ENCODE data around the gene PGLYRP1. TPM values are rescaled to one million over a fixed set of nuclear protein-coding genes. Genes with fewer than 3 reads are reported as not detected.

PGLYRP1 gene
- total and polyA plus RNA-seq, 7 donors, result 0.08 to 0.76 TPM; not detected in 5

DNA sequence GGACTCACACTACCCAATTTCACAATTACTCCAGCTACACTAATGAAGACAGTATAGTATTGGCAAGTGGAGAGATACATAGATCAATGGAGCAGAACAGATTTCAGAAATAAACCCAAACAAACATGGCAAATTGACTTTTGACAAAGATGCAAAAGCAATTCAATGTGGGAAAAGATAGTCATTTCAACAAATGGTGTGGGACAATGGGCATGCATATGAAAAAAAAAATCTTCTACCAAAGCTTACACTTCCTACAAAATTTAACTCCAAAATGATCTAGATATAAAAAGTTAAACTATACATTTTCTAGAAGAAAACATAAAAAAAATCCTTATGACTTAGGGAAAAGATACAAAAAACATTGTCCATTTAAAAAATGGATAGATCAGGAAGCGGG, 20.7 kb upstream of the PGLYRP1 start:
- H3K4me3 ChIP-seq, result no peak overlapping the region
- DNase-seq, result no peak
- H3K4me1 ChIP-seq, result no peaks in the 10 kb centered on the region
- no peak for ATAC-seq
- peaks cover 0 to 44% (median 13%) of the 10 kb centered on the region in 3 donors for H3K27me3 ChIP-seq (ENCODE audit: insufficient read depth in 3 of 3, low read length in 2 of 3)
- H3K36me3 ChIP-seq (ENCODE audit: insufficient read depth in 1 of 2, low read depth in 1 of 2), result no peaks in the 10 kb centered on the region
- intact Hi-C loops (cut with DNase I), result no loop called here
- WGBS, 3 donors, result 94 to 100% (median 97%) methylated on average over 1 of the region's 1 CpG
- H3K9me3 ChIP-seq, result no peaks in the 10 kb centered on the region
- TF ChIP-seq, protein P1, sequence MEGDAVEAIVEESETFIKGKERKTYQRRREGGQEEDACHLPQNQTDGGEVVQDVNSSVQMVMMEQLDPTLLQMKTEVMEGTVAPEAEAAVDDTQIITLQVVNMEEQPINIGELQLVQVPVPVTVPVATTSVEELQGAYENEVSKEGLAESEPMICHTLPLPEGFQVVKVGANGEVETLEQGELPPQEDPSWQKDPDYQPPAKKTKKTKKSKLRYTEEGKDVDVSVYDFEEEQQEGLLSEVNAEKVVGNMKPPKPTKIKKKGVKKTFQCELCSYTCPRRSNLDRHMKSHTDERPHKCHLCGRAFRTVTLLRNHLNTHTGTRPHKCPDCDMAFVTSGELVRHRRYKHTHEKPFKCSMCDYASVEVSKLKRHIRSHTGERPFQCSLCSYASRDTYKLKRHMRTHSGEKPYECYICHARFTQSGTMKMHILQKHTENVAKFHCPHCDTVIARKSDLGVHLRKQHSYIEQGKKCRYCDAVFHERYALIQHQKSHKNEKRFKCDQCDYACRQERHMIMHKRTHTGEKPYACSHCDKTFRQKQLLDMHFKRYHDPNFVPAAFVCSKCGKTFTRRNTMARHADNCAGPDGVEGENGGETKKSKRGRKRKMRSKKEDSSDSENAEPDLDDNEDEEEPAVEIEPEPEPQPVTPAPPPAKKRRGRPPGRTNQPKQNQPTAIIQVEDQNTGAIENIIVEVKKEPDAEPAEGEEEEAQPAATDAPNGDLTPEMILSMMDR (IDR thresholded peaks at IDR 0.05), result no peak
- H3K27ac ChIP-seq, result no peak overlapping the region

DNA sequence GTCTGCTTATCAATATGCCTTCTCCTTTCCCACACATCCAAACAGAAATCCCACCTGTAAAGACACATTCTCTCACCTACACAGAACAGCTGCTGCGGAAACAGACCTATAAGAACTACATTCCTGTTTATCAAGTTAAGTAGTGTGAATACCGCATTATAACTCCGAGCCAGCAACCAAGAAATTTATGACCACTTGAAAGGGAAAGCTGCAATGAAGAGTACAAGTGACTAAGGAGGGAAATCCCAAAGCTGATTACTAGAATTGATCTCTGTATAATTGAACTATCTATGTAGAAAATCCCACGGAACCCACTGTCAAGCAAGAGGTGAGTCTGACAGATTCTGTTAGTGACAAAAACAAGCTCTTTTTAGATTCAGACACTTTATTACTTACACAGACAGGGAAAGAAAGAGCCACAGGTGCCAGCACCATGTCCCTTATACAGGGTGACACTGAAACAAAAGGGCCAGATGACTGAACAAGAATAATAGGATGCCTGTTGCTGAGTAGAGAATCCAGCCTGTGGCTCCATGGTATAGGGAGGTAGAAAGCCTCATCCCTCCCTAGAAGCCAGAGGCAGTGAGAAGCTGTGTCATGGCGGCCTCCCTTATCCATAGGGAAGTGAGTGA, 19.5 kb upstream of the PGLYRP1 start:
- 59 to 81% (median 67%) methylated on average over 5 of the region's 5 CpGs for WGBS, 3 donors
- ATAC-seq (no peak), DNase-seq (no peak)
- Histone ChIP-seq H3K36me3 (ENCODE audit: insufficient read depth in 1 of 2, low read depth in 1 of 2) (no peaks in the 10 kb centered on the region), H3K4me1 (no peaks in the 10 kb centered on the region), H3K4me3 (no peak overlapping the region), H3K27ac (no peak overlapping the region), H3K27me3 (ENCODE audit: insufficient read depth in 3 of 3, low read length in 2 of 3) (peaks cover 0 to 42% (median 13%) of the 10 kb centered on the region in 3 donors), H3K9me3 (no peaks in the 10 kb centered on the region)
- TF ChIP-seq, protein P1 (IDR thresholded peaks at IDR 0.05), result no peak
- intact Hi-C loops (cut with DNase I), result no loop called here

DNA sequence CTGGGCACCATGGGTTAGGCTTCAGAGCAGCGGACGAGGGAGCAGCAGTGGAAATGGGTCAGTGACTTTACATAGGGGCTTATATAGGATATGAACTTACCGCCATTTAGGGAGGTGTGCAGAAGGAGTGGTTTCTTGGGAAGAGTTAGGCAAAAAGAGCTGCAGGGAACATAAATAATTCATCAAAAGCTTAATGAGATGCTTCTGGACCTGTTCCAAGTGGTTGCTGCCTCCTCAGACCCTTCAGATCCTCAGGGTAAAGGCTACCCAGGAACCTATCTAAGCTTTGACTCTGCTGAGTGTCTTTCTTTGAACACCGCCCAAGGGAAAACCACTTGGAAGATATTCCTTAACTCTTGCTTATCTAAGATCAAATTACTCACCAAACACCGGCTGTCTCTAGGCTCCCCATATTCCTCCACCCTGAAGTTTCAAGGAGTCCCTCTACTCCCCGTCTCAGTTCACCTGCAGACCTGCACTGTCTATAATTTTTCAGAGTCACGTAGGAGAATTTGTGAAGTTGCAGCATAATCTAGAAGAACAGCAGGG, 18.2 kb upstream of the PGLYRP1 start, which contains the start of gene IGFL4:
TSS of gene IGFL4 (minus strand) at position 51 of the 549 bp plus-strand sequence. CDS start at position 11, 40 bp downstream.
- Histone ChIP-seq H3K36me3 (ENCODE audit: insufficient read depth in 1 of 2, low read depth in 1 of 2) (no peaks in the 10 kb centered on the region), H3K4me3 (no peak within 1 kb of the TSS), H3K4me1 (no peaks in the 10 kb centered on the region), H3K27ac (no peak within 1 kb of the TSS), H3K27me3 (ENCODE audit: insufficient read depth in 3 of 3, low read length in 2 of 3) (peaks cover 0 to 45% (median 13%) of the 10 kb centered on the region in 3 donors), H3K9me3 (no peaks in the 10 kb centered on the region)
- TF ChIP-seq, protein P1 (IDR thresholded peaks at IDR 0.05), result no peak
- ATAC-seq (no peak), DNase-seq (no peak)
- 46 to 49% (median 46%) methylated on average over 7 of the region's 7 CpGs for WGBS, 3 donors
- intact Hi-C loops (cut with DNase I), result no loop called here

DNA sequence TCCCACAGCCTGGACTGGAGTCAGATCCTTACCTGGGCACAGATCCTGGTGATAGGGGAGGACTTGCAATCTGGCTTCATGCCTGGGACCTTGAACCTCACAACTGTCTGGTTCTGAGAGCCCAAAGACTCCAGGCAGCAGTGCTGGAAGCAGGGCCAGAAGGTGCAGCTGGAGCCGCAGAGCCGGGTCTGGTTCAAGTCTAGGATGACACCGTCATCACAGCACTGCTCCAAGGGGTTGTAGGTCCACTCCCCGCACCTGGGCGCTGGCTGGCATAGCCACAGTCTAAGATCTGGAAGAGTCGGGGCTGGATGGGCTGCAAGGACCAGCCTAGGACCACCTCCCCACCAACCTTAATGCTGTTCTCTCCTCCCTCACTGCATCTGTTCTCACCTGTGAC, 17.3 kb upstream of the PGLYRP1 start:
- H3K27ac ChIP-seq, result no peak overlapping the region
- intact Hi-C loops (cut with DNase I), result no loop called here
- WGBS, 3 donors, result 75 to 96% (median 87%) methylated on average over 6 of the region's 6 CpGs
- DNase-seq (no peak), ATAC-seq (no peak)
- TF ChIP-seq, protein P1 (IDR thresholded peaks at IDR 0.05), result no peak
- H3K36me3 ChIP-seq (ENCODE audit: insufficient read depth in 1 of 2, low read depth in 1 of 2), result no peaks in the 10 kb centered on the region
- peaks cover 0 to 45% (median 13%) of the 10 kb centered on the region in 3 donors for H3K27me3 ChIP-seq (ENCODE audit: insufficient read depth in 3 of 3, low read length in 2 of 3)
- H3K4me3 ChIP-seq, result no peak overlapping the region
- no peaks in the 10 kb centered on the region for H3K9me3 ChIP-seq
- no peaks in the 10 kb centered on the region for H3K4me1 ChIP-seq

All from psoas muscle (tissue), 8 donors.